ENCODE data around the gene ARL17B. TPM values are rescaled to one million over a fixed set of nuclear protein-coding genes. Genes with fewer than 3 reads are reported as not detected.

Gene ARL17B
- total RNA-seq, 6 experiments from 2014 or later, result 9.9 to 14.3 (median 12.1) TPM

Other genes with a start within 250 kb of the ARL17B start
- gene KANSL1, start 168.3 kb downstream of the ARL17B start, total RNA-seq (2021; fragmentation: NEBNext Ultra II Directional; extraction: Animal tissue kit (Norgen Biotek cat#: 25700)), result 10 to 100 TPM; 23.8 to 33.0 (median 27.7) TPM
- gene LRRC37A, start 66.6 kb downstream of the ARL17B start, total RNA-seq (2021; fragmentation: NEBNext Ultra II Directional; extraction: Animal tissue kit (Norgen Biotek cat#: 25700)), result under 1 TPM; 0.46 to 0.91 (median 0.68) TPM
- gene LRRC37A2, start 150.7 kb upstream of the ARL17B start, total RNA-seq (2021; fragmentation: NEBNext Ultra II Directional; extraction: Animal tissue kit (Norgen Biotek cat#: 25700)), result 1 to 10 TPM; 2.5 to 3.7 (median 2.8) TPM
- 10 to 100 TPM in 1 of 6 experiments, 1 to 10 TPM in 5; 7.7 to 10.4 (median 8.2) TPM for gene ARL17A, start 217.9 kb upstream of the ARL17B start, total RNA-seq (2021; fragmentation: NEBNext Ultra II Directional; extraction: Animal tissue kit (Norgen Biotek cat#: 25700))
- 100 to 1,000 TPM in 5 of 6 experiments, 10 to 100 TPM in 1; 87.7 to 118 (median 113) TPM for gene NSF, start 228.9 kb upstream of the ARL17B start, total RNA-seq (2021; fragmentation: NEBNext Ultra II Directional; extraction: Animal tissue kit (Norgen Biotek cat#: 25700))